Measurements from ENCODE around the gene HGFAC.
"Not testable (repeated sequence)": the region's sequence is repeated elsewhere in the genome, so short reads cannot be mapped to it uniquely, and the experiment has no call there.

The HGFAC gene

GRCh38 chr4:3444351-3445110 lies 2.8 kb downstream of the HGFAC start:
- no peak for DNase-seq

- DNase-seq, result no peak
These were observed 3.5 kb downstream of the HGFAC start for GRCh38 chr4:3445111-3445820.

GRCh38 chr4:3445829-3446545 lies 4.2 kb downstream of the HGFAC start:
- no peak for DNase-seq

GRCh38 chr4:3446631-3447320 lies 5.0 kb downstream of the HGFAC start:
- no peak for DNase-seq

GRCh38 chr4:3447431-3448395 lies 5.9 kb downstream of the HGFAC start:
- DNase-seq, result no peak

- DNase-seq, result no peak
These were observed 7.3 kb downstream of the HGFAC start for GRCh38 chr4:3449047-3449573.

- DNase-seq, result no peak
These were observed 8.1 kb downstream of the HGFAC start for GRCh38 chr4:3449574-3450534.

GRCh38 chr4:3450643-3451042 lies 8.9 kb downstream of the HGFAC start:
- no peak for DNase-seq

- DNase-seq, result no peak
These were observed 10.2 kb downstream of the HGFAC start for GRCh38 chr4:3451956-3452355.

- no peak for DNase-seq
These were observed 10.6 kb downstream of the HGFAC start for GRCh38 chr4:3452376-3452775.

GRCh38 chr4:3455596-3455995 lies 13.8 kb downstream of the HGFAC start:
- DNase-seq, result not testable (repeated sequence)

- no peak for DNase-seq
These were observed 16.6 kb downstream of the HGFAC start for GRCh38 chr4:3458371-3458770.

GRCh38 chr4:3459156-3459555 lies 17.4 kb downstream of the HGFAC start:
- DNase-seq, result not testable (repeated sequence)

- DNase-seq, result no peak
These were observed 19.2 kb downstream of the HGFAC start for GRCh38 chr4:3460926-3461325.

GRCh38 chr4:3461515-3462291 lies 19.9 kb downstream of the HGFAC start:
- DNase-seq, result no peak

- DNase-seq, result no peak
These were observed 20.6 kb downstream of the HGFAC start for GRCh38 chr4:3462321-3462789.

- no peak for DNase-seq
These were observed 21.1 kb downstream of the HGFAC start, which contains the start of gene DOK7 for GRCh38 chr4:3462790-3463415. Gene DOK7 (plus strand): TSS chr4:3463306. CDS start chr4:3463376, 70 bp downstream.

- DNase-seq, result no peak
These were observed 22.0 kb downstream of the HGFAC start for GRCh38 chr4:3463556-3464348.

All from CD4-positive, alpha-beta T cell treated with Interleukin-4 for 1 hour (primary cell).